CD4-positive, alpha-beta T cell treated with Interleukin-17A for 4 hours (primary cell): ENCODE results near the gene OSBP2.

Experiments
- DNase-seq: peaks from one replicate; pipeline ENCODE4 v3.0.0-alpha.2; 2020; ENCODE audit warnings: mixed read lengths

OSBP2 gene

DNA sequence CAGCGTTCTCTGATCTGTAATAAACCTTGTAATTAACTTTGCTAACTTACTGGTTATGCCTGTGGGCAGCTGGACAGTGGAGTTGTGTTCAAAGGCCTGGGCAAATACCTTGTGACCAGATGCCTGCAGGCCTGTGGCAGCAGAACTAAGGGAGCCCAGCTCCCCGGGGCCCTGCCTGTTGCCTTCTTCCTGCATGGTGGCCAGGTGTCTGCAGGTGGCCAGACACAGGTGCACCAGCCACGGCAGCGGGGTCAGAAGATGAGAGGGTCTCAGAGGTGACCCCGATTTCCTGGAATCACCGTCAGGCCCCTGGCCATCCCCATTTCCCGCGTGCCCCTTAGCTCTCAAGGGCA is 127.2 kb downstream of the OSBP2 start:
- DNase-seq = no peak

DNA sequence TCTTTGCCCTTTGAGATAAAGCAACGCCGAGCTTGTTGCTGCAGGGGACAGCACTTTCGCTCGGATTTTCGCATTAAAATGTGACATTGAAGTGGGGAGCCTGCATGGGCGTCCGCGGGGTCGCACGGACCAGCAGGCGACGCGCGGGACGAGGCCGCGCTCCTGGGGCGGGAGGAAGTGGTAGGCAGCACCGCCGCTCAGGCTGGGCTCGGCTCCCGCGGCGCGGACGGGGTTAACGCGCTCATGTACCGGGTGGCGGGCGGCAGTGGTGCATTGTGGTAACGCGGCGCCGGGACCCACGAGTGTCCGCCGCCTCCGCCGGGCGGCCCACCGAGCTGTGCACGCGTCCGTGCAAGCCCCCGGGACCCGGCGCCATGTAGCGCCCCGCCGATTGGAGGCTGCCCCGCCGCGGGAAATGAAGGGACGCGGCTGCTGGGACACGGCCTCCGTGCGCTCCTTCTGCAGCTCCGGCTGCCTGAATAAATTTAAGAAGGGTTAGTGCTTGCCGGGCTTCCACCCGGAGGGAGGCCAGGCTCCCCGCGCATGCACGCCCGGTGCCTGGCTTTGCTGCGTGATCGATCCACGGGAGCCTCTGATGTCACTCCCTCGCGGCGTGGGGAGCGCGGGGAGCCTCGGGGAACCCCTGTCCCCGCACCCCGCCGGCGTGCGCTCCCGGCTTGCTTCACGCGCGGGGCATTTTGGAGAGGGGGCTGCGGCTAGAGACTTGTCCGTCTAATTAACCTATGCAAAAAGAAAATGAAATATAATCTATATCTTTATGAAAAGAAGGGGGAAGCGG is 127.7 kb downstream of the OSBP2 start:
- DNase-seq = peak; percentile 6

DNA sequence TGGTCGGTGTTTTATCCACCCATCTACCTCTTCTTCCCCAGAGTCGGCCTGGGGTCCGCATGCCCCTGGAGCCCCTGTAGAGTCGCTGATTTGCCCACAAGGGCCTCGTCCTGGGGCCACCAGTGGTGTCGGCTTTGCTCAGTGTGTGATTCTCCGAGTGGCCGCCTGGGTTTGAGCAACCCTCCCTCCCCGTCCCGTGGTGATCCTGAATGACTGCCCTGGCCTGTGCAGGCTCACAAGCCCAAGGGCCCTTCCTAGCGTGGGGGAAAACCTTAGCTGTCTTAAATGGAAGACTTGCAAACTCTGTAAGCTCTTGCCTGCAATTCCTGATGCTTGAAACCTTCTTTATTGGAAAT is 128.3 kb downstream of the OSBP2 start:
- no peak for DNase-seq

DNA sequence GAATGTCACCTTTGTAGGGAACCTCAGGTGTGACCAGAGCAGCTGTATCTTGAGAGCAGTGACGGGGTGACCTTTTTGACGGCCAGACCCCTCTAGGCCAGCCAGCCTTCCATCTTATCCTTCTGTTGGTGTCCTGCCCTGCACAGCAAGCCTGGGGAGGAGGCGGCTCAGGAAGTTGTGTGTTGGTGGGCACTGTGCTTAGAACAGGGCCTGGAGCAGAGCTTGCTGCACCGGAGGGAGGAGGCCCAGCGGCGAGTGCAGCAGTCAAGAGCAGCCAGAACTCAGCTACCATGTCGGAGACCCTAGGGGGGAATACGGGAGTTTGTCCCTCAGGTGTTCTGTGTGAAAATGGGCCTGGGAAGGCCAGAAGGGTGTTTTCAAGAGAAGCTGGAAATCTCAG is 129.4 kb downstream of the OSBP2 start:
- DNase-seq = no peak

DNA sequence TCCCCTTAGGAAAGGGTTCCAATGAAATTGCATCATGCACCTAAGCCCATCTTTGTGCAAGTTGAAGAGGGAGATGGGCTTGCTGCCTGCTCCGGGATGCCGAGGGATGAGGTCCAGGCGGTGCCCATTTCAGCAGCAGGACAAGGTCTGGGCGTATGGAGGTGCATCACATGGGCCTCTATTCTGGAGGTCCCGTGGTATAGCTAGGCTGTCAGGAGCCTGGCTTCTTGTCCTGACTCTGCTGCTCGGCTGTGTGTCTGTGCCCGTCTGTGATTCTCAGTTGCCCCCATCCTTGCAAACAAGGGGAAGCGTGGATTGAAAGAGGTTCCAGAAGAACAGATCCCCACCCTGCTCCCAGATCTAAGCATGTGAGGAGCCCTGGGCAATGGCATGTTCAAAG is 130.0 kb downstream of the OSBP2 start:
- no peak for DNase-seq

DNA sequence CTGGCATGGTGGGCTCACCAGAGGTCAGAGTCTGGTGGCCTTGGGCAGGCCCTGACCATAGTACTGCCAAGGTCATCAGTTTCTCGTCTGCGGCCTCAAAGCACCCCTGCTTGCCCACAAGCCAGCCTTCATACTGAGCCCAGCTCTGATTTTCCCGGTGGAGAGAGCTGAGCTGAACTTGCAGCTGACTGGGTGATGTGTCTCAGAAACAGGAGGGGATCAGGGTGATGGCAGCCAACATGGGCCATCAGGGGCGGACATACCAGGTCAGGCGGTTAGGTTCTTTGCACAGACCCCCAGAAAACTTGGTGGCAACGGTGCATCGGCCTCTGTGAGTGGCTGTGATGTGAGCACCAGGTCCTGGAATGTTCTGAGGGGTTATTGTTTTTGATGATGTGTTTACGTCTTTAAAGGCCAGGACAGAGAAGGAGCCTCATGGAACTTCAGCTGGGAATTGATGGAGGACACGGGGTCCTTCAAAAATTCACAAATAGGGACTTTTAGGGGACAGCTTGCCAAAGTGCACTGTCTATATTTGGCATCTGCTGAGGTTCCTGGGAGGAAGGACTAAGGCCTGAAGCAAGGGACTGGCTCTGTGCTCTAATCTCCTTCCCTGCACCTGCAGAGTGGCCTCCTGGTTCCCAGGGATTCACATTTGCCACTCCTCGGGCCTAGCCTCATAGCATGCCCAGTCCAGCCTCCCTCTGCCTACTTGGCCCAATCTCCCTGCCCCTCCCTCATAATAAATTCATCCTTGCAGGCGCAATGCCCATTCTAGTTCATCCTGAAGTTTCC is 131.2 kb downstream of the OSBP2 start:
- no peak for DNase-seq

DNA sequence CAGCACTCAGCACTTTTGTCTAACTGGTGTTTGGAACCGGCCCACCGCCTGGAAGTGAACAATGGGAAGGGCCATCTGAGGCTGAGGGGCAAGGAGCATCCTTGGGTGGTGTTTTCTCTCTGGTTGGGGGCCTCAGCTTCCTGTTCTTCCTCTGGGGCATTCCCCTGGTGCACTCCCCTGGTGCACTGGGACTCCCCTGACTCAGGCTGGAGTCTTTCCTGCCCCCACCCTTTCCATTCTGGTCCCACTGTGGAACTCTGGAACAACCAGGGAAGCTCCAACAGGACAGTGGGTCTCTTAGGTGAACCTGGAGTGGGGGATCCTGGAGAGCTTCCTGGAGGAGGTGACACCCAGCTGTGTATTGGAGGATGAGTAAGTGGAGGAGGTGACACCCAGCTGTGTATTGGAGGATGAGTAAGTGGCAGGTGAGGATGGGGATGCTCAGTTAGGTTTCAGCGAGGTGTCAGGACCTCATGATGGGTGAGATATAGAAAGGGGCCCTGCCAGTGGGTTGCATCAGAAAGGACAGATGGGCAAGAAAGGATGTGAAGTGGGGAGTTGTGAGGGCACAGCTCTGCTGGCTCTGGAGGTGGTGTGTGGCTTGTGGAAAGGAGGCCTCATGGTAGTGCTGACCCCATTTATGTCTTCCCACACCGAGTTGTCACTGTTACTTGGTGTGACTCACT is 132.1 kb downstream of the OSBP2 start:
- DNase-seq = no peak

DNA sequence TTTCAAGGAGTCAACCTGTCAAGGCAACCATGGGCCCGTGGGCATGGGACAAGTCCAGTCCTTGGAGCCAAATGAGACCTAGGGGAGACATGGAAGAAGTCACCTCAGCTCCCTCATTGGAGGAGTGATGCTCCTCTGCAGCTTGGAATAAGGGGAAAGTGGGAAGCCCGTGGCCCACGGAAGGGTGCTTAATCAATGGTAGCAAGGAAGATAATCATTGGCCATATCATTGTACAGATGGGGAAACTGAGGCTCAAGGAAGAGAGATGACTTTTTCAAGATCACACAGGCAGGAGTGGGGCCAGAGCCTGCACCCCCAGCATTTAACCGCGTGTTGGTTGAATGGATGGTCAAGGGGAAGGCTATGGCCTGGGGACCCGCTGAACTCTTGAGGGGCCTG is 133.0 kb downstream of the OSBP2 start:
- no peak for DNase-seq

DNA sequence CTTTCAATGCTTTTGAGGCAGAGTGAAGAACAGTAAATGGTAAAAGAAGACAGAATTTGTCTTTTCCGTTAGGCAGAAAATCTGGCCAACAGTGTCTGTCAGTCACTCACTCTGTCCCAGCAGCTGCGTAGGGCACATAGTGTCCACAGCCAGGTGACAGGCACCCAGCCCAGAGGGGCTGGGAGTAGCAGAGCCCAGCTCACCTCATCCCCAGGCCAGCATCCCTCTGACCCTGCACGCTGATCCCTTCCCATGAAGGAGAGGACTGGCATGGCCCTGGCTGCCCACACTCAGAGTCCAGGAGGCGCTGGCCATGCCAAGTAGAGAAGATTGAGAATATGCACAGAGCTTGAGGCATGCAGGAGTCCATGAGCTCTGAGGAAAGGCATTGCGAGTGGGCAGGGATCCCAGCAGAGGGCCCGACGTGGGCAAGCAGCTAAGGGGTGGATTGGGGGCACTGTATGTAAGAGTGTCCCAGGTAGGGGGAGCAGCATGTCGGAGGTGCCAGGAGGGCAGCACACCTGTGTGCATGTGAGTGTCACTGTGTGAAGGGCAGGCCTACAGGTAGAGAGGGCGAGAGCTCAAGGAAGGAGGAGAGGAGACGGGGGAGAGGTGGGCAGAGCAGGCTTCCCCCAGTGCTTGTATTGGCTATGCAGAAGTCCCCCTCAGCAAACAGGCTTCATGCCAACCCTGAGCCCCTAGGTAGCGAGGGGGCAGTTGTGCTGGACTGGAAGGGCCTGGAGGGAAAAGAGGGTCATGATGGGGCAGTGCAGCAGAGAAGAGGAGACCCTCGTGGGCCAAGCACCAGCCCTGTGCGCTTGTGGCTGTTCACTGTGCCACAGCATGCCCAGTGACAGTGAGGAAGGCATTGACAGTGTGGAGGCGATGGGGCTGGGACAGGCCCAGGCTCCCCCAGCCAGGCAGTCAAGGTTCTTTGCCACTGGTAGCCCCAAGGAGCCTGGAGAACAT is 133.8 kb downstream of the OSBP2 start:
- no peak for DNase-seq

DNA sequence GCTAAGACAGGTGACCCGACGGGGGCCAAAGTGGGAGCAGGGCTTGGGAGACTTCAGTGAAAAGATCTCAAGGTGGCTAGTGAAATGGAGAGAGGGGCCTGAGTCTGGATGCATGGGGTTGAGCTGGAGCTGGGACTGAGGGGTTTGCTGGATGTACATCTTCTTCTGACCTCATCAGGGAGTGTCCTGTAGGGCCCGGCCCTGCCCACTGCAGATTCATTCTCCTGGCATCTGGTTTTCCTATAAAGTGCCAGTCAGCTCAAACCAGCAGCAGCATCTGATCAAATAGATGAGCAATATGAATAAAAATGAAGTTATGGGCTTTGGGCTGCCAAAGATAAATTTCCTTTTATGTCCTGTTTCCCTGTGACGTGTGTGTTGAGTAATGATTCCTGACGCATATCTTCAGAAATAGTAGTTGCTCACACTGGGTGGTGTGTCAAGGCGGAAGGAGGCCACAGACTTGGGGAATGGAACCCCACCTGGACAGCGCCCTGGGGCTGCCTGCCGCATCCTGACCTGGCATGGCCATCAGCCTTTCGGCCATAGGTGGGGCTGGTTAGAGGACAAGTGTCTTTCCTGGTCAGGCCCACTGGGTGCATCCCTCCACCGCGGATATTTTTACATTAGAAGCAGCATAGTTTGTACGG is 135.4 kb downstream of the OSBP2 start:
- DNase-seq = no peak

DNA sequence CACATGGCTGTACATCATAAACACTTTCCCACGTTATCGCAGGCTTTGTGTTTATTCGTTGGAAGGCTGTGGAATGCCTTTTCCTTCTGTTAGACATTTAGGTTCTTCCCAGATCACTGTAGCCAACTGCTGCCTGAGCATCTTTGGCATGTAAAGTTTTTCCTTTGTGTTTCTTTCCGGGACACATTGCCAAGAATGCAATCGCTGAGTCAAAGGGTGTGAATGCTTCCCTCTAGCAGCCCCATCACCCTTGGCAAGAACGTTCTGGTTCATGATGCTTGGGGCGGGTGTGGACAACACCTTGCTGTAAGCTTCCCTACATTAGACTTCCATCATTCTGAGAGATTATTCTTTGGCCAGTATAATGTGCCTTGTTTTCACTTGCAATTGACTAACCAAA is 136.2 kb downstream of the OSBP2 start:
- DNase-seq = no peak

DNA sequence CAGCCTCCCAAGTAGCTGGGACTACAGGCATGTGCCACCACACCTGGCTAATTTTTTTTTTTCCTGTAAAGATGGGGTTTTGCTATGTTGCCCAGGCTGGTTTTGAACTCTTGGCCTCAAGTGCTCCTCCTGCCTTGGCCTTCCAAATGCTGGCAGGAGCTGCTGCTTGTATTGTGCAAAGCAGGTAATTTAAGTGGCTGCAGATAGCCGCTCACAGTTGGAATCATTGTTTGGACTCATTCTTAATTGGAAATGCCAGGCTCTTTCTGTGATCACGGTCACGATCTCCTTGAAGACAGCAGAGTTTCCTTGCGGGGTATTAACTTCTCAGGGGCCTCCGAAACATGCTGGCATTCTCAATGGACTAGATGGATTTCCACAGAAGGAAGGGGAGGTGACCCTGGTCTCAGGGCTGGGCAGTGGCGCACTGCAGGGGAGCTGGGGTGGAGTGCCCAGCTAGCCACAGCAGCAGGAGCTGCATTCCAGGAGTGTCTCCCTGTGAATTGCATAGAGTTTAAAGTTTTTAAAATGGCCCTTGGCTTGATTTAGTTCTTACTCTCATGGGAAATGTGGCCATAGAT is 137.8 kb downstream of the OSBP2 start:
- DNase-seq = no peak

DNA sequence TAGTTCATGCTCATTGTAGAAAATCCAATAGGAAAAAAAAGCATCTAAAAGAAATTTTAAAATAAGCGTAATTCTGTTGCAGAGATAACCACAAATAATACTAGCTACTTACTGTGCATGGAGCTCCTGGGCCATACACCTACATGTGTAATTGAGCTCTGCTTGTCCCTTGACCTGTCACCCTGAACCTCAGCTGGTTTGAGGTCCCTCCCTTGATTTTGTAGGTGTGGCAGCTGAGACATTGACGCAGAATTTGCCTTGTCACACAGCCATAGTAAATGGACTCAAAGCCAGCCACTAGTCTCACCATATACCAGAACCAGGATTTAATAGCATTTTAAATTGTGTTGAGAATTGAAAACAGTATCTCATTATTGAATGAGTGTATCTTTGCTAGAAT is 138.6 kb downstream of the OSBP2 start:
- no peak for DNase-seq

DNA sequence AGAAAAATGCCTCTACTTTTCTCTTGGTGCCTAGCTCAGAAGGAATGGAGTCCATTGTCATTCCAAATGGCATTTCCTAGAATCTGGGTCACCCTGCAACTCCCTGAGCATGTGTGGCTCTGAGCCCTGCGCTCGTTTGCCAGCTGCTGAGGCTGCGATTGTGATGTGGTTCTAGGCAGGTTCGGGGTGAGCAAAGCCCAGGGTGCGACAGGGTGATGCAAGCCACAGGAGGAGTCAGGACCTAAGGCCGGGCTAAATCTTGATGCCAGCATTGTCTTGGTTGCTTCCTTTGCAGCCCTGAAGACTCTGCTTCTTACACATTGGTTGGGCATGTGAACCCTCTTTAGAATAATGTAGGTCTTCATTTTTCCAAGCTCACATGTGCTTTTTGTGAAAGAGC is 142.9 kb downstream of the OSBP2 start:
- no peak for DNase-seq

DNA sequence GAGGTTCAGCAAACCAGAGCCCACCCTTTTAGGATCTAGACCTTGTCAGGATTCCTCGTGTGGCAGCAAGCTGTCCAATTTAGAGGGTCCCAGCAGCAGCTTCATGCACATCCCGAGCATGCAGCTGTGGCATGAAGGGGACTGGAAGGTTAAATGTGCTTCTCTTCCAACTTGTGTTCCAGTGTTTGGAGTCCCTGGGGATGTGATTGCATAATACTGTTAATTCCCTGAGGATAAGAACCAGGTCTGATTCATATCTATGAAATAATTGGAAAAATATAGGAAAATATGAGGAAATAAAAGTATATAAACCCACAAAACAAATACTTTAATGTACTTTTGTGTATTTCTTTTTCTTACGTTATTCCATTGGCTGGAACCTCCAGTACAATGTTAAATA is 143.4 kb downstream of the OSBP2 start:
- no peak for DNase-seq

DNA sequence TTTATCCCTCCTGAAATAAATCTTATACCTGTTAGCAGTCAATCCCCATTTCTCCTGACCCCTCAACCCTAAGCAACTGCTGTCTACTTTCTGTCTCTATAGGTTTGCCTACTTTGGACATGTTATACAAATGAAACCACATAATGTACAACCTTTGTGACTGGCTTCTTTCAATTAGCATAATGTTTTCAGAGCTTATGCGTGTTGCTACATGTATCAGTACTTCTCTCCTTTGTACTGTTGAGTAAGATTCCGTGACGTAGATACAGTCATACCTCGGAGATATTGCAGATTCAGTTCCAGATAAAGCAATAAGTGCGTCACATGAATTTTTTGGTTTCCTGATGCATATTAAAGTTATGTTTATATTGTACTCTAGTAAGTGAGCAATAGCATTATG is 146.6 kb downstream of the OSBP2 start:
- DNase-seq = no peak

DNA sequence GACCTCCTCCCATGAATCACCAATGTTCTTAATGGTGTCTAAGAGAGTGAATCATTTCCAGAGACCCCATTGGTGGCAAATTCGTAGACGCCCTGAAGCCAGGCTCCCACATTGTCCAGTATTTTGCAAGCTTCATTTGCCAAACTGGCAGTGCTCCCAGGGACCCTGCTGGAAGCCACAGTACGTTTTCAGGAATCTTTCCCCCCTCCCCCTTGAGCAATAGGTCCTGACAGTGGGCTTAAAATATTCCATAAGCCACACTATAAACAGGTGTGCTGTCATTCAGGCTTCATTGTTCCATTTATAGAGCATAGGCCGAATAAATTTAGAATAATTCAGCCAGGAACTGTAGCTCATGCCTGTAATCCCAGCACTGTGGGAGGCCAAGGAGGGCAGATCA is 148.6 kb downstream of the OSBP2 start:
- no peak for DNase-seq

DNA sequence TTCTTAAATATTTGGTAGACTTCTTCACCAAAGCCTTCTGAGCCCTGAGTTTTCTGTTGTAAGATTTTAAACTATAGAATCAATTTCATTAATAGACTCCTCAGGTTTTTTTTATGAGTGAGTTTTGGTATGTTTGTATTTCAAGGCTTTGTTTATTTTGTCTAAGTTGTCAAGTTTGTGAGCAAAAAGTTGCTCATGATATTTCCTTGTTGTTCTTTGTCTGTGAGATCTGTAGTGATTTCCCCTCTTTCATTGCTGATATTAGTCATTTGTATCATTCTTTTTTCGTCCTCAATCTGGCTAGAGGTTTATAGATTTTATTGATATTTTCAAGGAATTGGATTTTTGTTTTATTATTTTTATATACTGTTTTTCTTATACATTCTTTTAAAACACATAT is 152.9 kb downstream of the OSBP2 start:
- no peak for DNase-seq

DNA sequence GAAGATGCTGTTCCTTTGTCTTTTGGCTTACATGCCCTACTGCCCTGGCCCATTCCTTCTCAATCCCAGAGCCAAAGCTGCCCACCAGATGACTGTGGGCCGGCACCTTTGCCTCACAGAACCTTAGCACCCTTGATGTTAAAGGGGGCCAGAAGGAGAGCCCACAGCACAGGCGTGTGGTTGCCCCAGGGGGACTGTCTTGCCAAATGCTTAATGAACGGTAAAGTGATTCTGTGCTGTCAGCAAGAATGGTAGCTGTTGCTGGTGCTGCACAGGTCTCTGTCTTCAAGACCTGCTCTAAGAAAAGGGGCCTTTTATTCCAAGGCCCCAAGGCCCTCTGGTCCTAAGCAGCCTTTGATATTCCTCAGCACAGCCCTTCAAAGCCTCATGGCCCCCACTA is 160.6 kb downstream of the OSBP2 start:
- DNase-seq = no peak

DNA sequence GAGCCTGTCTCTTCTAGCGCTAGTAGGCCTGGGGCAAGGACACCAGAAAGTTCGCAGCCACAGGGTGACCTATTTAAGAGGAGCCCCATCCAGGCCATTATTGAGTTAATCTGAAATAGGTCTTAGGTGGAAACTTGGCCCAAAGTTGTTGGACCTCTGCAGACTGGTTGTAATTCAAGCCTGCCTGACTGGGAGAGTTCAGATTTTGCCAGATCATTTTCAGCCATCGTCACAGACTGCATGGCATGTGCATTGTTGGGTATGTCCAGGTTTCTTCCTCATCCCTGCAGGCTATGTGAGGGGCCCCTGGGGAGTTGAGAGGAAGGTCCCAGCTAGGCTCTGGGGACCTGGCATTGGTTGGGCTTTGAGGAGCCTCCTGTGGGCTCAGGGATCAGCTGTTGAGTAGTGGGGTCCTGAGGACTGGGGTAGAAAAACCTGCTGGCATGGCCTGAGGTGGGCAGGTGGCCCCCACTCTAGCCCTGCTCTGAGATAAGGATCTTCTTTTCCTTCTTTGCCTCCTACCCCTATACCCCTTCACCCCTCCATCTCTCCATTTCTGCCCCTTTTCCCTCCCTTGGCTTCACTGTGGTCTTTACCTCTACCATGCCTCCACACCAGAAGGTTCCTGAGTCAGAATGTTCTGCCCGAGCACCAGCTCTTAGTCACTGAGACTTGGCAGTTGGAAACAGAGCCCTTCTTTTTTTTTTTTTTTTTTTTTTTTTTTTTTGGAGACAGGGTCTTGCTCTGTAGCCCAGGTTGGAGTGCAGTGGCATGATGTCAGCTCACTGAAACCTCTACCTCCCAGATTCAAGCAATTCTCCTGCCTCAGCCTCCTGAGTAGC is 161.2 kb downstream of the OSBP2 start:
- DNase-seq = no peak
